Choroid plexus epithelial cell (primary cell): Measurements from ENCODE around the gene UBQLN1.

Experiments
- DNase-seq: peaks from one replicate; pipeline ENCODE4 v3.0.0-alpha.2; 2010; ENCODE audit warnings: low read depth
- H3K4me3 ChIP-seq: 2 replicates; pipeline ENCODE4 v1.5.1; 2011; ENCODE audit warnings: low read depth, mild to moderate bottlenecking, control low read depth, low read length, moderate library complexity
- CTCF ChIP-seq: conservative IDR thresholded peaks from 2 replicates; pipeline ENCODE4 v1.5.1; 2011; ENCODE audit warnings: low read depth, mild to moderate bottlenecking, control low read depth, inconsistent platforms, low read length, moderate library complexity

The UBQLN1 gene

GRCh38 chr9:83722726-83723495 is 15.2 kb upstream of the UBQLN1 start:
- no peak for TF ChIP-seq CTCF
- no peak for DNase-seq
- H3K4me3 ChIP-seq: no peak overlapping the region

GRCh38 chr9:83721509-83721908 is 13.8 kb upstream of the UBQLN1 start:
- DNase-seq: no peak
- TF ChIP-seq CTCF: no peak
- H3K4me3 ChIP-seq: no peak overlapping the region

GRCh38 chr9:83715794-83716193 is 8.0 kb upstream of the UBQLN1 start:
- TF ChIP-seq CTCF: no peak
- H3K4me3 ChIP-seq: no peak overlapping the region
- DNase-seq: no peak

- TF ChIP-seq CTCF: no peak
- H3K4me3 ChIP-seq: no peak overlapping the region
- peak; percentile 8 for DNase-seq
Observed at GRCh38 chr9:83715221-83715620, 7.5 kb upstream of the UBQLN1 start.

- DNase-seq: peak; percentile 18
- no peak overlapping the region for H3K4me3 ChIP-seq
- TF ChIP-seq CTCF: peak; percentile 45
Observed at GRCh38 chr9:83714329-83714728, 6.6 kb upstream of the UBQLN1 start.

- peak; percentile 76 for DNase-seq
- TF ChIP-seq CTCF: no peak
- H3K4me3 ChIP-seq: peak overlapping the region; percentile 96
Observed at GRCh38 chr9:83708515-83709158, 879 bp upstream of the UBQLN1 start.

- DNase-seq: no peak
- TF ChIP-seq CTCF: no peak
- H3K4me3 ChIP-seq: peak overlapping the region; percentile 96
Observed at GRCh38 chr9:83707518-83707767, 315 bp downstream of the UBQLN1 start.
